GM21360 (cell line): Measurements from ENCODE around the gene CACNA1D.
"Not testable (repeated sequence)": the region's sequence is repeated elsewhere in the genome, so short reads cannot be mapped to it uniquely, and the experiment has no call there.

Experiments
- ATAC-seq: cut with Tn5 transposase; IDR thresholded peaks from one replicate; pipeline ENCODE4 v1.9.1; 2021; ENCODE audit warnings: mild to moderate bottlenecking, moderate library complexity; ENCODE audit not compliant: unreplicated experiment

Gene CACNA1D

DNA sequence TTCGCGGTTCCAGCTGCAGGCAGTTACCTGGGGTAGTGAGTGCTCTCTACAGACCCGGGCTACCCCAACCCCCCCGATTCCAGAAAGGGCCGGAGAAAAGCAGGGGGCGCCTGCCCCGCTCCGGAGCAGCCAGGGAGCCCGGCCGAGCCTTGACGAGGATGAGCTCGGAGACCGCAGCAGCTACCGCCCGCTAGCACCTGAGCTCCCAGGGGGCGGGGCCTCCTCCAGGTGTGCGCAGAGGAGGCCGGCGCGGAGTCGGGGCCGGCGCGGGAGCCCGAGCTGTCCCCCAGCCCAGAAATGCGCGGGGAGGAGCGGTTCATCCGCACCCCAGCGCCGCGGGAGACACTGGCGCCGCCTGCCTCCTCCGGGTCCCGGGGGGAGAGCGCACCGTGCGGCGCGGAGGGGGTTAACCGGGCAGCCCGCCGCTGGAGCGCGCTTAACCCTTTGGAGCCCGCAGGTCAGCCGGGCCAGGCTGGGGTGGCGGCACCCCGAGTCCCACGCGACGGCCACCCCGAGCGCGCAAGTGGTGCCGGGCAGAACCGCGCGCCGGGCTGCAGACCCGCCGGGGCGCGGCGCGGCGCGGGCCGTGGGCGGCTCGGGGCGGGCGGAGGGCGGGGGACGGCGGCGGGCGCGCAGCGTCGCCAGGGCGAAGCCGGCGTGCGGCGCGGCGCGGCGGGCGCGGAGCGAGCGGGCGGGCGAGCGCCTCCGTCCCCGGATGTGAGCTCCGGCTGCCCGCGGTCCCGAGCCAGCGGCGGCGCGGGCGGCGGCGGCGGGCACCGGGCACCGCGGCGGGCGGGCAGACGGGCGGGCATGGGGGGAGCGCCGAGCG is at the start of gene CACNA1D:
Gene CACNA1D, plus strand, starts transcription at position 649 of the 829 bp plus-strand sequence. CDS start 556 bp downstream, outside the sequence.
- ATAC-seq = no peak

DNA sequence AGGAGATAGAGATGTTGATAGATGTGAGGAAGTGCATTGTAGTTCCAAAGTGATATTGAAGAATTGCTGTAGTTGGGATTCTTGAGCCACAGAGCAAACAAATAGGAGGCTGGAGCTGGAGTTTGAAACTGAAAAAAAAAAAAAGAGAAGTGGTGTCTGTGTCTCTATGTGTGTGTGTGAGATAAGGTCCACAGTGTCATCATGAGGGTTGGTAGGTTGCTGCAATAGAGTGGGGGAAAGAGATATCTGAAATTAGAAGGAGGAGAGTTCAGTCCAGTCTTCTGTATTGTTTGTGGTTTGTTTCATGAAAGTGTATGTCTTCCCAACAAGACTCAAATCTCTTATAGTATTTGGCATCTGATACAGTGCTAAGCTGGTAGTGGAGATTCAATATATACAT is 37.3 kb upstream of the CACNA1D start:
- no peak for ATAC-seq

DNA sequence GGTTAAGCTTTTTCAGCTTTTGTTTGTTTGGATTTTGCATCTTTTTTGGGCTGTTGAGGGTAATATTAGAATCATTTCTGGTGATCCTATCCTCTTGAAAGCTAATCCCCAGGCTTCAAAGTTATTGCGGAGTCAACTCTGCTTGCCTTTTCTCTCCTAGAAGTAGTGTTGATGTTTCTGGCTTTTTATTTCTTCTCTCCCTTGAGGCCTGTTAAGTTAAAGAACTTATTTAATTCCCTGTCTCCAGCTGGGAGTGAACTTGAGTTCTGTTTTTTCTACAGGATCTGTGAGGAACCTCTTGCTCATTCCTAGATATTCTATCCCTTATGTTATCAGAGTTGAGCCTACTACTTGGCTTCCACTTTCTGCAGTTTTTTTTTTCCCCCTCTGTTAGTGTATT is 34.1 kb upstream of the CACNA1D start:
- no peak for ATAC-seq

DNA sequence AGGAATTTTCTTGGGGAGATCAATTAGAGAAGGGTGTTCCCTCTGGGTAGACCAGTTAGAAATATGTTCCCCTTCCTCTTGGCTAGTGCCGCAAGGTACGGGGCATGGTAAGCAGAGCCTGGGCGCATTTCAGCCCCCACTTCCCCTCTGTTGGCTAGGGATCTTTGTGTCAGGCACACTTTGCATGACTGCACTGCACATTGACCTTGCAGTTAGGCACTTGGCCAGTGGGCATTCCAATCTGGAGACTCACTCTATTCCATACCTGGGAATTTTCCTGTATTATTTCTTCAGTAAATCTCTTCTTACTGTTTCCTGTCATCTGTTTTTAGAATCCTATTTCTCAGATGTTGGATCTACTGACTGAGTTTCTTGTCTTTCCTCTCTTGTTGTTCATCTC is 30.0 kb upstream of the CACNA1D start:
- no peak for ATAC-seq

DNA sequence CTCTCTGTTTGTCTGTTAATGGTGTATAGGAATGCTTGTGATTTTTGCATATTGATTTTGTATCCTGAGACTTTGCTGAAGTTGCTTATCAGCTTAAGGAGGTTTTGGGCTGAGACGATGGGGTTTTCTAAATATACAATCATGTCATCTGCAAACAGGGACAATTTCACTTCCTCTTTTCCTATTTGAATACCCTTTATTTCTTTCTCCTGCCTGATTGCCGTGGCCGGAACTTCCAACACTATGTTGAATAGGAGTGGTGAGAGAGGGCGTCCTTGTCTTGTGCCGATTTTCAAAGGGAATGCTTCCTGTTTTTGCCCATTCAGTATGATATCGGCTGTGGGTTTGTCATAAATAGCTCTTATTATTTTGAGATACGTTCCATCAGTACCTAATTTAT is 24.7 kb upstream of the CACNA1D start:
- ATAC-seq = not testable (repeated sequence)

DNA sequence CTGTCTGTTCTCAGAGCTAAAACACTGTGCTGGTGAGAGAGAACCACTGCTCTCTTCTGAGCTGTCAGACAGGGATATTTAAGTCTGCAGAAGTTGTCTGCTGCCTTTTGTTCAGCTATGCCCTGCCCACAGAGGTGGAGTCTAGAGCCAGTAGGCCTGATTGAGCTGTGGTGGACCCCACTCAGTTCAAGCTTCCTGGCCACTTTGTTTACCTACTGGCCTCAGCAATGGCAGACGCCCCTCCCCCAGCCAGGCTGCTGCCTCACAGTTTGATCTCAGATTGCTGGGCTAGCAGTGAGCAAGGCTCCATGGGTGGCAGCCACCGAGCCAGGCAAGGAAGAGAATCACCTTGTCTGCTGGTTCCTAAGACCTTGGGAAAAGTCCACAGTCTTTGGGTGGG is 21.0 kb upstream of the CACNA1D start:
- ATAC-seq = no peak

DNA sequence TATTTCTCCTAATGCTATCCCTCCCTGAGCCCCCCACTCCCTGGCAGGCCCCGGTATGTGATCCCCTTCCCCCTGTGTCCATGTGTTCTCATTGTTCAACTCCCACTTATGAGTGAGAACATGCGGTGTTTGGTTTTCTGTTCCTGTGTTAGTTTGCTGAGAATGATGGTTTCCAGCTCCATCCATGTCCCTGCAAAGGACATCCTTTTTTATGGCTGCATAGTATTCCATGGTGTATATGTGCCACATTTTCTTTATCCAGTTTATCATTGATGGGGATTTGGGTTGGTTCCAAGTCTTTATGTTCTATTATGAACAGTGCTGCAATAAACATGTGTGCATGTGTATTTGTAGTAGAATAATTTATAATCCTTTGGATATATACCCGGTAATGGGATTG is 18.0 kb upstream of the CACNA1D start:
- ATAC-seq = not testable (repeated sequence)

DNA sequence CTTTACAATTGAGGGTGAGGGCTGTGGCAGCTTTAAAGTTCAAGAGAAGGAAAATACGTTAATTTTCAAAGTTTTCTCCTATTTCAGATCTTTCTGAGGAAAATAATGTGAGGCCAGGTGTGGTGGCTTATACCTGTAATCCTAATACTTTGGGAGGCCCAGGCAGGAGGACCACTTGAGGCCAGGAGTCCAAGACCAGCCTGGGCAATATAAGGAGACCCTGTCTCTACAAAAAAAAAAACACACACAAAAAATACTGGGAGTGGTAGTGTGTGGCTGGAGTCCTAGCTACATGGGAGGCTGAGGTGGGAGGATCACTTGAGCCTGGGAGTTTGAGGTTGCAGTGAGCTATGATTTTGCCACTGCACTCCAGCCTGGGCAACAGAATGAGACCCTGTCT is 16.7 kb upstream of the CACNA1D start:
- ATAC-seq = not testable (repeated sequence)

DNA sequence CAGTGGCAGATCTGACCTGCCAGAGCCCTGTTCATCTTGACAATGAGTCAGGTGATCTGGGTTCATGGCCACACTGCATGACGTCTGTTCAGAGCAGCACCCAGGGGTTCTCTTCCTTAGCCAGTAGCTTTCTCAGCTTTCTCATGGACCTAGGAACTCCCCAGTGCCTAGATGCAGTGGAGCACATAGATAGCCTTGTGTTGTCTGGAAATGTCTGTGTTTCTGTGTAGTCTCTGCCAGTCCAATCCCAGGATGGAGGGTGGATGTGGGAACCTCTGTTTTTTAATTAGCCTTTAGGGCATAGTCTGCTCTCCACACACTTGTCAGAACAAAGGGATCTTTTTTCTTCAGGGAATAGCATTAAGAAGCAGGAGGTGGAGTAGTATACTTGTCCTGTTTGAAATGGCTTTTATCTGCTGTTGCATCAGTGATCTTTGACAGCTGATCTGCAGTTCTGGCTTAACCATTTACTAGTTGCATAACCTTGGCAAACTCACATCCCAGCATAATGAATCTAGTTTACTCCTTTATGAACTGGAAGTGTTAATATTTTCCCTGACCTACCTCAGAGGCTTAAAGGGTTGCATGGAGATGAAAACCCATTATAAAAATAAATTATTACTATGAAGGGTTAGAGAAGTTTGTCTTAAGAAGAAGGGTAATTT is 16.1 kb upstream of the CACNA1D start:
- no peak for ATAC-seq

DNA sequence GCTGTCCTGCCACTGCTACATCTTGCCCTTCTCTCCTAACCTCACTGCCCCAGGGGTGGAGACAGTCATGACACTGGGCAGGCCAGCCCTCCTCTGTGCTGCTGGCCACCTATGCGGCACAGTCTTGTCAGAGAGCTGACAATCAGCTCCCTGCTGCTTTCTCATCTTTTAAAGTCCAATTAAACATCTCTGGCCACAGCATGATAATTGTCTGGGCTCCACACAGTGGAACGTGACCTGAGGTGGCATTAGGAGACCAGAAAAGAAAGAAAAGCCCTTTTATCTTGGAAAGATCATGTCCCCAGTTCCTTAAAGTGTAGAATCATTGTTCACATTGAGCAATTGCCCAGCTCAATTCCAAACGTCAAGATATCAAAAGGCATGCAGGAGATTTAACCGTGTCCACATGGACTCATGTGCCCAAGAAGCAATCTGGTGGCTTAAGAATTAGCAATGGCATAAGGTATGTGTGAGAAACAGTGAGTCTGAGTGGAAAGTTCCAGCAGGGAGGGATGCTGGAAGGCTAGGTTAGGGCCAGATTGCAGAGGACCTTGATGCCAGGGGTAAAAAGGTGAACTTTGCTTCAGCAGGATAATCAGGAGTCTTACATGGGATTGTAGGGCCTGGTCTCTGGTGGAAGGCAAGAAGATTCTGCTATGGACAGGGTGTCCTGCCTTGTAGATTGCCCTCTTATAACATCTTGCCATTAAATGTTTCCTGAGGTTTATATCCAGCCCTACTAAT is 15.3 kb upstream of the CACNA1D start:
- no peak for ATAC-seq

DNA sequence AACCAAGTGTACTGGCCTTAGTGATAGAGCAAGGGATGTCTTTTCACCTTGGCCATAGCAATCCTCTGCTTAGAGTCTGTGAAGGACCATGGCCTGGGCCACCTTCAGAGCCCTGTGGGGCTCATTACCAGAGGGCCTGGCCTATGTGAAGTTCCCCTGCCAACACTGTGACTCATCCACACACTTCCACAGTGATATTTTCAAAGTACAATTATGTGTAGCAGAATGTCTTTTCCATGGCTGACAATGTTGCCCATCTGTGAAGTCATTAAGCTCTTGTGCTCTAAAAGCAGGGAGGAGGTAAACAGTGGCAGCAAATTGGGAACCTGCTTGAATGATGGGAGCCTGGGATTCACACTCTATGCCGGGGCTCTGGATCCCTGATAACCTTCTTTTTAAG is 12.2 kb upstream of the CACNA1D start:
- ATAC-seq = no peak

DNA sequence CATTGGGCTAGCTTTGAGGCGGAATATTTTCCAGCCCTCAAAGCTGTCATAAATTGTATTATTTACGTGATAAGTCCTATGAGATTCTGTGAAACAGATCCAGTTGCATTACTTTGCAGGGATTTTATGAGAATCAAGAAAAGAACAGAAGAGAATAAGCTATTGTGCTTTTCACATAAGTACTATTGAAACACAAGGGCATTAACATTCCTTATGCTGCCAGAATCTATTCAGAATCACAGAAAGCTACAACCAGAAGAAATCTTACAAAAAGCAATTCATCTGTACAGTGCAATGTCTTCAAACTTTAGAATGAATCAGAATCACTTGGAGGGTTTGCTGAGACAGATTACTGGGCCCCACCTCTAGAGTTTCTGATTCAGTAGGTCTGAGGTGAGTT is 10.6 kb upstream of the CACNA1D start:
- ATAC-seq = no peak

DNA sequence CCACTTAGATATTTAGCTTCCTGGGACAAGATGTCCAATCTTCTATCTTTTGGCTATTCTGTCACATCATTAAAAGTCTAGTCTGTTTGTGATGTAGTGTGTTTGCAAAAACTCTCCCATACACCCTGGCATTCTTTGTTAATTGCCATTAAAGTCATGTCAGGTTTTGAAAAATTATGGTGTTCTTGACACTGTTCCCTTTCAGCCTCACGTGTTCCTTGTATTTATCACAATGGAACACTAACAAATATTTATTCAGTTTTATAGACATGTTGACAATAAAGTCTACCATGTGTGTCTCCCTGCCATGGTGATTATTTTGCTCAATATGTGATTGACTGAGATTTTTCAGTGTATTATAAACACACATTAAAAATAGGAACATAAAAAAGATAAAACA is 9.4 kb upstream of the CACNA1D start:
- ATAC-seq = no peak

DNA sequence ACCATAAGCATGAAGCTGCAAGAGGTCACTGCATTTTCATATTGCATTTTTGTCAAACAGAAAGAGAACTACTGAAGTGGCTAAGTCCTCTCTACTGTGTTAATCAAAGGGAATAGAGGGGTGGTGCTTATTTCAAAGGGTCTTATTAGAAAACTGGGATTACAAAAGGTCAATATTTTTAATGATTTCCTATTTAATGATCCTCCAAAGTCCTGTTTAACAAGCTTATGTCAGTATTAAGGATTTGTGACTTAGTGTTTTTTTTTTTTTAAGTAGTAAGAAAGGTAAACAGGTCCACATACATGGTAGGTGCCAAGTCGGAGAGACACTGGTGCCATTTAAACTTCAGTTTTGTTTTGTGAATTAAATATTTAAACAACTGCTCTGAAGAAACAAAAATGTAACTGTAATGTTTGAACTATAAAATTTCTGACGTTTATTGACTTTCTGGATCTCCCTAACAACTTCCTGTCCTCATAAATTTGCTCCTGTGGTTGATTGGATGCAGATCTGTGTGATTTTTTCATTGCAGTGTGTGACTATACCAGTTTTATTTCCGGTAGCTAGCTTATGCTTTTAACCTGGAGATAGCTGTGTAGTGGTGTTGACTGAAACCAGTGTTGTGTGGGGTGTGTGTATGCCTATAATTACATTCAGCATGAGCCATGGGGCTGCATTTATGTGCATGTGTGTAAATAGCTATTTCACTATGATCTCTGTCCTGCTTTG is 8.6 kb upstream of the CACNA1D start:
- no peak for ATAC-seq

DNA sequence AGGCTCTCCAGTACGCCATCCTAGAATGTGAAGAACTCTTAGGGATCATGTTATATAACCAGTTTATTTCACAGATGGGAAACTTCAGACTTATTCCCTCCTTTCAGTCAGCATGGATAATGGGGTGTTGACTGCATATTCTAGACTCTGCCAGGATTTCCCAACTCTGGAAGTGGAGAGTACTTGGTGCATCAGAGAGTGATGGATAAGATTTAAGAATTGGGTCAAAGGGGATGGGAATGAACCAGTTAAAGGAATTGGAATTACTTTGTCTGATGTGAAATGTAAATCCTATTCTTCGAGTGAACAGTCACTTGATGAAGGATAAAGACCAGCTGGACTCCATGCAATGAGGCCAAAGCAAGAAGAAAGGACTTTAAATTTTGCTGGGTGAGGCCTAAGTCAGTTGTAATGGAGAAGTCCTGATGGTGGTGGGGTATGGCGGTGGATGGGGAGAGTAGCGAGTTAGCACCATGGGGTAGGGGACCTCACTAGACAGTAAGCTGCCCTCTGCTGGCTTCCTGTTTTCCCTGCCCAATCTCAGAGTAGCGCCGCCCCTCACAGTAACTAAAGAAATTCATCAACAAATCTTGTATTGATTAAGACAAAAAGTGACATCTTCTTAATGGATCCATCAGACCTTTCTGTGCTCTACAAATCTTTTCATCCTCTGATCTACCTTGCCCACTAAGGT is 7.3 kb upstream of the CACNA1D start:
- ATAC-seq = no peak

DNA sequence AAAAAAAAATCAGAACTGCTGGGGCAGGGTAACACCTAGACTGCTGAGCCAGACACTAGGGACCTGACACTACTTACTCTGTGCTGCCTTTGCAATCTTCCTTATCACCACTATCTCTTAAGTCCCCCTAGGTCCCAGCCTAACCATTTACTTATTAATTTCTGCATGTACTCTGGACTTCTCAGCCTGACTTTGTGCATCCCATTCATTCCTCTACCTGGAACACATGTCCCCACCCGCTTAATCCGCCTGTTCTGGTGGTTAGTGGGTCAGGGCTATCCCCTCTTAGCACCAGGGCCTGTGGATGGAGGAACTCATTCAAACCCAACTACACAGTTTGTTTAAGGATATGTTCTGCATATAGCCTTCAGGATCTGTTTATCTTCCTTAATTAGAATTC is 5.0 kb upstream of the CACNA1D start:
- no peak for ATAC-seq

DNA sequence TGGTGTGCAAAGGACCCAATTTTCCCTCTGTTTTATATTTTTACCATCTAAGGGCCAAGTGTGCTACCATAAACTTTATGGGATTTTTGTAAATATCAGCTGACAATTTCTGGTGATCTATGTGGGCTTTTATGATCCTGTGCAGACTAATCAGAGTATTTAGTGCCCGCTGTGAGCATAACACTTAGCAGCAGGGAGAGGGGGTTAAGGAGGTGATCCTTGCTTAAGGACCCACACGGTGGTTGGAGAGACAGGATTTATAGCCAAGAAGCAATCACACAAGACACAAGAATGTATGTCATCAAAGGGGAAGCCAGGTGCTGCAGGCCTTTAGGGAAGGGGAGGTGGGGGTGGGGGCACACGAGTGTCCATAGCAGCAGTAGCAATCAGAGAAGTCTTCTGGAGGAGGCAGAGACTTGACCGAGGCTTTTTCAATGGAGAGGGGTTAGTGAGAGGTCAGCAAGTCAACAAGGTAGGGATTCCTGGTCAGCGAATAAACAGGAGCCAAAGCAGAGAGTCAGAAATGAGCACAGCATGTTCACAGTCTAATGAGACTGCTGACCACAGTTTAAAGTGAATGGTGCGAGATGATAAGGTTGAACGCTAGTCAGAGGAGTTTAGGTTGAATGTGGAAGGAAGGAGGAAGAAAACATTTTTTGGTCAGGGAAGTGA is 4.5 kb upstream of the CACNA1D start:
- no peak for ATAC-seq

DNA sequence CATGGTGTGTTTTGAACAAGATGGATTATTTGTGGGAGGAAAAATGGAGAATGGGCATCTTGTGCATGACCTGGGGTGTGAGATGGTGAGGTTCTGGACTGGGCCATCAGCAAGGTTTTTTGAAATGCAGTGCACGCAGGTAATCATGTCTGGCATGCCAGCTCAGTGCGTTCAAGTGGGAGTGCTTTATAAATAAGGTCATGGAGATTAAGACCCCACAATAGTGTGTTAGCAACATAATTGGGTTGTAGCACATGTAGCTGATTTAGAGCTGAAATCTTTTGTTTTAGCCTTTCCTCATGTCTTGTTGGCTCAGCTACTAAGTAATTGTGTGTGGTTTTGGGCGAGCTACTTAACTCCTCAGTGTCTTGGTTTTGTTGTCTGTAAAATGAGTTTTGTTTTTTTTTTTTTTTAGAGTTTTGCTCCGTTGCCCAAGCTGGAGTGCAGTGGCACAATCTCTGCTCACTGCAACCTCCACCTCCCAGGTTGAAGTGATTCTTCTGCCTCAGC is 3.9 kb upstream of the CACNA1D start:
- ATAC-seq = no peak

DNA sequence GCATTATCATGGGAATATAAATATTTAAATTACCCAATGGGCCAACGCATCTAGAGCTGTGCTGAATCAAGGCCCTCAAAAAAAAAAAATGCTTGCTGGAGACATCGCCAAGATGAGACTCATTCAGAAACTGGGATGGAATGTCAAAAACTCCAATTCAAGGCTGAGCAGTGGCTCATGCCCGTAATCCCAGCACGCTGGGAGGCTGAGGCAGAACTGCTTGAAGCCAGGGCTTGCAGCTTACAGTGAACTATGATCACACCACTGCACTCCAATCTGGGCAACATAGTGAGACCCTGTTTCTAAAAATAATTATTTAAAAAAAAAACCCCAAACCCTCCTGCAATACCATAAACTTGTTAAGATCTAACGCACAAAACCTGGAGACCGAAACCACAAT is 3.1 kb upstream of the CACNA1D start:
- no peak for ATAC-seq

DNA sequence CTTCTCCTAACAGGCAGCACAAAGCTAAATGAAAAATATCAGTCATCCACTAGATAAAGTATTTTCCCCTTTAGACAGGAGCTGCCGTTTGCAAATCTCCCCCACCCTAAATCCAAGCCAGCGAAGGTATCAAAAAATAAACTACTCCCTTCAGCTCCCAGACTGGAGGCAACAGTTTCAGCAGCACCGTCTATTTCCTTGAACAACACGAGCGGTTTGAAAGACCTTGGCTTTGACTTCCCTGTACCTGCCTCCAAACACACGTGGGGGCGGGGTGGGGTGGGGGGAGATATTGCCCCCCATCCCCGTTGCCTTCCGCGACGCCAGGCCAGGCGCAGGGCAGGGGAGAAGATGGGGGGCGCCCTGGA is 832 bp upstream of the CACNA1D start:
- ATAC-seq = no peak
